K562 (cell line): ENCODE results near the gene ANAPC5. TPM values are rescaled to one million over a fixed set of nuclear protein-coding genes. Genes with fewer than 3 reads are reported as not detected.

ENCODE experiments used
- ATAC-seq: fragments of 200-7000 bp; cut with Tn5 transposase; 3 replicates; pipeline ENCODE4 v1.9.1; 2020; ENCODE audit warnings: moderate library complexity
- BruUV-seq: library from RNA; stranded (reverse); fragments of 400-500 nt; replicated peaks from 2 replicates; lab custom pipeline; 2021; lab: Mats Ljungman, UMichigan
- CTCF ChIA-PET: fragments of 300-600 bp; formaldehyde crosslinking; extraction: SDS; loops from one replicate; lab custom pipeline; 2021; ENCODE audit warnings: low intra/inter-chr PET ratio; lab: Yijun Ruan, JAX
- POLR2A ChIA-PET: fragments of 300-600, 350-650 bp; sonication (Branson Sonifier 250); formaldehyde crosslinking; extraction: SDS; loops from one replicate; lab custom pipeline; 2021; ENCODE audit warnings: antibody characterized with exemption, inconsistent platforms; lab: Yijun Ruan, JAX
- DNase-seq, 4 experiments: peaks; one replicate each; pipeline versions ENCODE4 v3.0.0 to v3.0.0-alpha.2; 2011 to 2018; ENCODE audit warnings: low spot score in 3 of 4, mixed read lengths in 3 of 4; ENCODE audit errors: extremely low read depth in 1 of 4
- FAIRE-seq: peaks from 2 replicates; lab custom pipeline; 2011; peaks lifted over from hg19 to GRCh38; lab: Jason Lieb, UNC
- H2AFZ ChIP-seq: 2 replicates; pipeline ENCODE4 v1.6.0; 2011; ENCODE audit warnings: low read depth, low read length, control low read depth, inconsistent platforms
- H3K27ac ChIP-seq: fragments of 200-600 bp; 3 replicates; pipeline ENCODE4 v1.8.0; 2011; ENCODE audit warnings: low read depth, mild to moderate bottlenecking, control low read depth, inconsistent platforms, low read length, moderate library complexity, mixed read lengths; ENCODE audit errors: extremely low read depth
- H3K27me3 ChIP-seq, 2 experiments: fragments of 300-600 bp in 1 of 2; 2 replicates in 1 of 2; 3 replicates in 1 of 2; pipeline versions ENCODE4 v1.6.0 to v1.8.0; 2011; ENCODE audit warnings: inconsistent platforms in 2 of 2, low read length in 2 of 2, mild to moderate bottlenecking in 1 of 2, mixed read lengths in 1 of 2, moderate library complexity in 1 of 2; ENCODE audit not compliant: control insufficient read depth in 2 of 2, insufficient read depth in 2 of 2
- H3K36me3 ChIP-seq: fragments of 300-600 bp; 3 replicates; pipeline ENCODE4 v1.8.0; 2011; ENCODE audit warnings: mild to moderate bottlenecking, low read length, inconsistent platforms; ENCODE audit not compliant: control insufficient read depth, insufficient read depth
- H3K4me1 ChIP-seq, 2 experiments: fragments of 200-600 bp in 1 of 2; replicated peaks in 1 of 2; 2 replicates in 1 of 2; 3 replicates in 1 of 2; pipeline versions ENCODE4 v1.5.1 to v1.8.0; 2011; ENCODE audit warnings: inconsistent platforms in 2 of 2, low read length in 2 of 2, mild to moderate bottlenecking in 1 of 2, mixed read lengths in 1 of 2, moderate library complexity in 1 of 2; ENCODE audit not compliant: control insufficient read depth in 2 of 2, insufficient read depth in 2 of 2
- H3K4me2 ChIP-seq: 2 replicates; pipeline ENCODE4 v1.6.1; 2011; ENCODE audit warnings: low read length, control low read depth, inconsistent platforms, mixed read lengths; ENCODE audit not compliant: insufficient read depth
- H3K4me3 ChIP-seq: fragments of 200-600 bp; sonication (generic), shearing (Covaris generic); 2 replicates; pipeline ENCODE4 v1.5.1; 2016; ENCODE audit warnings: control low read depth, inconsistent platforms
- H3K79me2 ChIP-seq: fragments of 200-600 bp; 3 replicates; pipeline ENCODE4 v1.8.0; 2011; ENCODE audit warnings: low read length, inconsistent platforms; ENCODE audit not compliant: control insufficient read depth, insufficient read depth
- H3K9ac ChIP-seq, 2 experiments: 2 replicates each; pipeline versions ENCODE4 v1.6.0 to v1.6.1; 2011; ENCODE audit warnings: low read depth in 2 of 2, low read length in 2 of 2, control low read depth in 1 of 2, inconsistent platforms in 1 of 2, mild to moderate bottlenecking in 1 of 2, mixed read lengths in 1 of 2; ENCODE audit not compliant: insufficient read depth in 1 of 2
- H3K9me1 ChIP-seq: one replicate; pipeline ENCODE4 v1.6.0; 2011; ENCODE audit warnings: inconsistent platforms, mild to moderate bottlenecking, low read length, moderate library complexity; ENCODE audit not compliant: control insufficient read depth, insufficient read depth
- H3K9me3 ChIP-seq: replicated peaks from 2 replicates; pipeline ENCODE4 v1.5.1; 2011; ENCODE audit warnings: low read depth, low read length, inconsistent platforms; ENCODE audit not compliant: control insufficient read depth, insufficient read depth
- H4K20me1 ChIP-seq: replicated peaks from 2 replicates; pipeline ENCODE4 v1.6.1; 2011; ENCODE audit warnings: low read length, inconsistent platforms, mixed read lengths; ENCODE audit not compliant: control insufficient read depth, insufficient read depth
- RBM25 ChIP-seq: fragments of 200-400 bp; formaldehyde crosslinking; IDR thresholded peaks from 2 replicates; pipeline ENCODE4 v1.6.1; 2018; ENCODE audit warnings: low read length, low read depth, moderate library complexity; ENCODE audit not compliant: severe bottlenecking
- TEAD4 ChIP-seq, 2 experiments: sonication (generic) in 1 of 2; formaldehyde crosslinking in 1 of 2; IDR thresholded peaks; 2 replicates each; pipeline versions ENCODE4 v1.6.1 to v1.8.0; 2012 to 2022; ENCODE audit warnings: borderline replicate concordance in 1 of 2, inconsistent platforms in 1 of 2, low read length in 1 of 2, mild to moderate bottlenecking in 1 of 2, missing genetic modification reagents in 1 of 2
- ZNF121 ChIP-seq: sonication (generic); formaldehyde crosslinking; conservative IDR thresholded peaks from 2 replicates; pipeline ENCODE4 v1.8.0; 2022; ENCODE audit warnings: missing genetic modification reagents
- WGBS: fragments of 100-300 bp; shearing (Covaris generic); methylation state at CpG from one replicate; pipeline ENCODE4 v1.1.6; 2016; ENCODE audit warnings: low coverage, mixed read lengths; ENCODE audit not compliant: insufficient coverage; ENCODE audit errors: missing lambda C conversion rate; 5-methylcytosine and 5-hydroxymethylcytosine counted together
- in situ Hi-C: fragments of 300-500 bp; cut with MboI; formaldehyde crosslinking; loops from 4 replicates; pipeline ENCODE4 v1.15.0; 2018; ENCODE audit warnings: inconsistent platforms, mixed read lengths
- intact Hi-C: fragments of 100-400 bp; cut with micrococcal nuclease; formaldehyde crosslinking; loops from 2 replicates; pipeline ENCODE4 v1.14.2; 2022
- polyA plus RNA-seq, 8 experiments: library from polyadenylated mRNA; depleted of rRNA in 4 of 8; stranded (reverse) in 5 of 8; unstranded in 3 of 8; fragments of >200 nt; fragmentation: Nextera tagmentation in 2 of 8; fragmentation: Illumina TruSeq in 1 of 8; extraction: Ambion mirVana in 2 of 8; extraction: Trizol in 1 of 8; gene quantifications; 2 replicates each; pipeline versions ENCODE4 v1.2.1 to v1.2.3, GENCODE V29; 2011 to 2014; ENCODE audit warnings: inconsistent platforms in 1 of 8, missing spikeins in 1 of 8
- total RNA-seq, 7 experiments: library from RNA; depleted of rRNA in 6 of 7; stranded (reverse); fragments of >200 nt in 6 of 7; fragmentation: Illumina TruSeq in 2 of 7; extraction: Trizol in 2 of 7; gene quantifications; 2 replicates each; pipeline versions ENCODE4 v1.2.1 to v1.2.3, GENCODE V29; 2011 to 2021; ENCODE audit warnings: low replicate concordance in 1 of 7
- TF ChIP-seq, protein P1 (sequence below): fragments of 450-650 bp; IDR thresholded peaks from 2 replicates; pipeline ENCODE4 v1.6.1; 2018; ENCODE audit warnings: mild to moderate bottlenecking, low read depth; ENCODE audit not compliant: partially characterized antibody

Gene ANAPC5
- total and polyA plus RNA-seq, 9 of the 15 experiments (the other 6 are each of a cell fraction or from before 2014, with no cell fraction given) = 136 to 315 (median 197) TPM

- Histone ChIP-seq H4K20me1 (peaks cover 10% of the 10 kb centered on the region; the same call in 1 of the 2 replicates), H3K27me3 (no peaks in the 10 kb centered on the region), H3K9ac (0 out of 4 replicates have a peak overlapping the region, but pooled peaks of 1 of the 2 experiments have one; percentile 50), H2AFZ (no peak overlapping the region), H3K79me2 (peaks cover 30% of the 10 kb centered on the region), H3K4me3 (no peak overlapping the region), H3K4me2 (no peak overlapping the region), H3K36me3 (peaks cover 27% of the 10 kb centered on the region; the same call in 2 of the 3 replicates), H3K9me1 (no peaks in the 10 kb centered on the region), H3K4me1 (peaks cover 3 to 4% of the 10 kb centered on the region in 2 experiments; a peak in 4 of 5 replicates), H3K9me3 (no peaks in the 10 kb centered on the region), H3K27ac (no peak overlapping the region)
- DNase-seq (no peak), FAIRE-seq (no peak), ATAC-seq (no peak)
- TF ChIP-seq, protein P1, sequence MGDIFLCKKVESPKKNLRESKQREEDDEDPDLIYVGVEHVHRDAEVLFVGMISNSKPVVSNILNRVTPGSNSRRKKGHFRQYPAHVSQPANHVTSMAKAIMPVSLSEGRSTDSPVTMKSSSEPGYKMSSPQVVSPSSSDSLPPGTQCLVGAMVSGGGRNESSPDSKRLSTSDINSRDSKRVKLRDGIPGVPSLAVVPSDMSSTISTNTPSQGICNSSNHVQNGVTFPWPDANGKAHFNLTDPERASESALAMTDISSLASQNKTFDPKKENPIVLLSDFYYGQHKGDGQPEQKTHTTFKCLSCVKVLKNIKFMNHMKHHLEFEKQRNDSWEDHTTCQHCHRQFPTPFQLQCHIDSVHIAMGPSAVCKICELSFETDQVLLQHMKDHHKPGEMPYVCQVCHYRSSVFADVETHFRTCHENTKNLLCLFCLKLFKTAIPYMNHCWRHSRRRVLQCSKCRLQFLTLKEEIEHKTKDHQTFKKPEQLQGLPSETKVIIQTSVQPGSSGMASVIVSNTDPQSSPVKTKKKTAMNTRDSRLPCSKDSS = no peak
- TF ChIP-seq ZNF121 (CRISPR knock-in tag) = peak; percentile 76
- no TSS peak for BruUV-seq
- in situ Hi-C loops (no loop called here), intact Hi-C loops (no loop called here)
- ChIA-PET CTCF (no interaction called here), POLR2A (interaction anchor here (0.9 kb wide), 1 partner anchor 11 kb away, joined by 3 read pairs; no protein-coding TSS in a partner anchor)
- 98% methylated on average over 5 of the region's 5 CpGs for WGBS
These were observed 61.8 kb downstream of the ANAPC5 start for GRCh38 chr12:121290410-121290809.

- WGBS = 96% methylated on average over 7 of the region's 7 CpGs
- in situ Hi-C loops = no loop called here
These were observed 62.2 kb downstream of the ANAPC5 start for GRCh38 chr12:121289962-121290361.

More at GRCh38 chr12:121289962-121290361, 62.2 kb downstream of the ANAPC5 start:
- no peak for FAIRE-seq
- Histone ChIP-seq H3K27ac (no peak overlapping the region), H3K9me1 (no peaks in the 10 kb centered on the region), H3K79me2 (peaks cover 26% of the 10 kb centered on the region), H3K4me1 (peaks cover under 1 to 4% of the 10 kb centered on the region in 2 experiments; a peak in 1 of 5 replicates), H3K9me3 (no peaks in the 10 kb centered on the region), H3K36me3 (peaks cover 27% of the 10 kb centered on the region; the same call in 2 of the 3 replicates), H3K9ac (no peak overlapping the region), H3K4me3 (no peak overlapping the region), H2AFZ (no peak overlapping the region), H3K27me3 (no peaks in the 10 kb centered on the region), H3K4me2 (no peak overlapping the region), H4K20me1 (peaks cover 11% of the 10 kb centered on the region; the same call in 1 of the 2 replicates)
- DNase-seq = peak in 1 of 4 experiments; percentile 8
- POLR2A ChIA-PET = interaction anchor here (0.9 kb wide), 1 partner anchor 11 kb away, joined by 3 read pairs; no protein-coding TSS in a partner anchor
- no peak for ATAC-seq
- intact Hi-C loops = no loop called here
- CTCF ChIA-PET = no interaction called here
- no peak for TF ChIP-seq TEAD4 (IDR thresholded peaks at IDR 0.05; ENCODE audit: low read length)
- no peak for TF ChIP-seq TEAD4 (CRISPR knock-in tag; IDR thresholded peaks at IDR 0.05; ENCODE audit: borderline replicate concordance)
- TF ChIP-seq RBM25 = peak; percentile 26
- no TSS peak for BruUV-seq
